K562 (cell line): Measurements from ENCODE around the gene TMEFF2. TPM values are rescaled to one million over a fixed set of nuclear protein-coding genes. Genes with fewer than 3 reads are reported as not detected.
A peak's percentile ranks its signal among the peaks of the same experiment; 100 is the strongest.

Experiments
- ATAC-seq: fragments of 200-7000 bp; cut with Tn5 transposase; 3 replicates; pipeline ENCODE4 v1.9.1; 2020; ENCODE audit warnings: moderate library complexity
- BruUV-seq: library from RNA; stranded (reverse); fragments of 400-500 nt; replicated peaks from 2 replicates; lab custom pipeline; 2021; lab: Mats Ljungman, UMichigan
- CTCF ChIA-PET: fragments of 300-600 bp; formaldehyde crosslinking; extraction: SDS; loops from one replicate; lab custom pipeline; 2021; ENCODE audit warnings: low intra/inter-chr PET ratio; lab: Yijun Ruan, JAX
- POLR2A ChIA-PET: fragments of 300-600, 350-650 bp; sonication (Branson Sonifier 250); formaldehyde crosslinking; extraction: SDS; loops from one replicate; lab custom pipeline; 2021; ENCODE audit warnings: antibody characterized with exemption, inconsistent platforms; lab: Yijun Ruan, JAX
- DNase-seq, 4 experiments: peaks; one replicate each; pipeline versions ENCODE4 v3.0.0 to v3.0.0-alpha.2; 2011 to 2018; ENCODE audit warnings: low spot score in 3 of 4, mixed read lengths in 3 of 4; ENCODE audit errors: extremely low read depth in 1 of 4
- FAIRE-seq: peaks from 2 replicates; lab custom pipeline; 2011; peaks lifted over from hg19 to GRCh38; lab: Jason Lieb, UNC
- H2AFZ ChIP-seq: 2 replicates; pipeline ENCODE4 v1.6.0; 2011; ENCODE audit warnings: low read depth, low read length, control low read depth, inconsistent platforms
- H3K27ac ChIP-seq: fragments of 200-600 bp; 3 replicates; pipeline ENCODE4 v1.8.0; 2011; ENCODE audit warnings: low read depth, mild to moderate bottlenecking, control low read depth, inconsistent platforms, low read length, moderate library complexity, mixed read lengths; ENCODE audit errors: extremely low read depth
- H3K27me3 ChIP-seq, 2 experiments: fragments of 300-600 bp in 1 of 2; 2 replicates in 1 of 2; 3 replicates in 1 of 2; pipeline versions ENCODE4 v1.6.0 to v1.8.0; 2011; ENCODE audit warnings: inconsistent platforms in 2 of 2, low read length in 2 of 2, mild to moderate bottlenecking in 1 of 2, mixed read lengths in 1 of 2, moderate library complexity in 1 of 2; ENCODE audit not compliant: control insufficient read depth in 2 of 2, insufficient read depth in 2 of 2
- H3K36me3 ChIP-seq: fragments of 300-600 bp; 3 replicates; pipeline ENCODE4 v1.8.0; 2011; ENCODE audit warnings: mild to moderate bottlenecking, low read length, inconsistent platforms; ENCODE audit not compliant: control insufficient read depth, insufficient read depth
- H3K4me1 ChIP-seq, 2 experiments: fragments of 200-600 bp in 1 of 2; replicated peaks in 1 of 2; 2 replicates in 1 of 2; 3 replicates in 1 of 2; pipeline versions ENCODE4 v1.5.1 to v1.8.0; 2011; ENCODE audit warnings: inconsistent platforms in 2 of 2, low read length in 2 of 2, mild to moderate bottlenecking in 1 of 2, mixed read lengths in 1 of 2, moderate library complexity in 1 of 2; ENCODE audit not compliant: control insufficient read depth in 2 of 2, insufficient read depth in 2 of 2
- H3K4me2 ChIP-seq: 2 replicates; pipeline ENCODE4 v1.6.1; 2011; ENCODE audit warnings: low read length, control low read depth, inconsistent platforms, mixed read lengths; ENCODE audit not compliant: insufficient read depth
- H3K4me3 ChIP-seq: fragments of 200-600 bp; sonication (generic), shearing (Covaris generic); 2 replicates; pipeline ENCODE4 v1.5.1; 2016; ENCODE audit warnings: control low read depth, inconsistent platforms
- H3K79me2 ChIP-seq: fragments of 200-600 bp; 3 replicates; pipeline ENCODE4 v1.8.0; 2011; ENCODE audit warnings: low read length, inconsistent platforms; ENCODE audit not compliant: control insufficient read depth, insufficient read depth
- H3K9ac ChIP-seq, 2 experiments: 2 replicates each; pipeline versions ENCODE4 v1.6.0 to v1.6.1; 2011; ENCODE audit warnings: low read depth in 2 of 2, low read length in 2 of 2, control low read depth in 1 of 2, inconsistent platforms in 1 of 2, mild to moderate bottlenecking in 1 of 2, mixed read lengths in 1 of 2; ENCODE audit not compliant: insufficient read depth in 1 of 2
- H3K9me1 ChIP-seq: one replicate; pipeline ENCODE4 v1.6.0; 2011; ENCODE audit warnings: inconsistent platforms, mild to moderate bottlenecking, low read length, moderate library complexity; ENCODE audit not compliant: control insufficient read depth, insufficient read depth
- H3K9me3 ChIP-seq: replicated peaks from 2 replicates; pipeline ENCODE4 v1.5.1; 2011; ENCODE audit warnings: low read depth, low read length, inconsistent platforms; ENCODE audit not compliant: control insufficient read depth, insufficient read depth
- H4K20me1 ChIP-seq: replicated peaks from 2 replicates; pipeline ENCODE4 v1.6.1; 2011; ENCODE audit warnings: low read length, inconsistent platforms, mixed read lengths; ENCODE audit not compliant: control insufficient read depth, insufficient read depth
- ADNP ChIP-seq: fragments of 200-800 bp; sonication (Bioruptor generic); IDR thresholded peaks from 2 replicates; pipeline ENCODE4 v1.6.1; 2016; ENCODE audit warnings: missing genetic modification characterization, missing compliant biosample characterization
- EP300 ChIP-seq: IDR thresholded peaks from 2 replicates; pipeline ENCODE4 v1.6.1; 2012; ENCODE audit warnings: low read length, improper control_type of control experiment
- HNRNPLL ChIP-seq: fragments of 200-400 bp; formaldehyde crosslinking; IDR thresholded peaks from 2 replicates; pipeline ENCODE4 v1.6.1; 2017; ENCODE audit warnings: low read length, low read depth, mild to moderate bottlenecking; ENCODE audit not compliant: poor library complexity, severe bottlenecking
- KLF10 ChIP-seq: fragments of 250-450 bp; sonication (Bioruptor Pico); IDR thresholded peaks from 2 replicates; pipeline ENCODE4 v1.6.1; 2021; ENCODE audit warnings: matching md5 sums
- NFATC3 ChIP-seq: fragments of 450-650 bp; IDR thresholded peaks from 2 replicates; pipeline ENCODE4 v1.6.1; 2017; ENCODE audit warnings: mild to moderate bottlenecking
- RAD51 ChIP-seq: fragments of 450-650 bp; IDR thresholded peaks from 2 replicates; pipeline ENCODE4 v1.7.1; 2016; ENCODE audit warnings: low read depth, mild to moderate bottlenecking, borderline replicate concordance
- RCOR1 ChIP-seq, 2 experiments: IDR thresholded peaks; 2 replicates each; pipeline ENCODE4 v1.6.1; 2012; ENCODE audit warnings: low read depth in 2 of 2, low read length in 2 of 2, borderline replicate concordance in 1 of 2, improper control_type of control experiment in 1 of 2
- RFX7 ChIP-seq: fragments of 250-450 bp; sonication (Bioruptor Pico); IDR thresholded peaks from 2 replicates; pipeline ENCODE4 v1.5.1; 2021; ENCODE audit warnings: mild to moderate bottlenecking
- ZC3H4 ChIP-seq: sonication (generic); formaldehyde crosslinking; IDR thresholded peaks from 2 replicates; pipeline ENCODE4 v1.9.0; 2021; ENCODE audit warnings: missing genetic modification reagents, borderline replicate concordance
- ZNF121 ChIP-seq: sonication (generic); formaldehyde crosslinking; conservative IDR thresholded peaks from 2 replicates; pipeline ENCODE4 v1.8.0; 2022; ENCODE audit warnings: missing genetic modification reagents
- ZNF431 ChIP-seq: sonication (generic); formaldehyde crosslinking; IDR thresholded peaks from 2 replicates; pipeline ENCODE4 v1.8.0; 2022; ENCODE audit warnings: mild to moderate bottlenecking, missing genetic modification reagents
- ZNF584 ChIP-seq: fragments of 200-800 bp; sonication (Bioruptor generic); IDR thresholded peaks from 2 replicates; pipeline ENCODE4 v1.6.1; 2016; ENCODE audit warnings: low read depth, mild to moderate bottlenecking, missing genetic modification characterization, missing compliant biosample characterization
- WGBS: fragments of 100-300 bp; shearing (Covaris generic); methylation state at CpG from one replicate; pipeline ENCODE4 v1.1.6; 2016; ENCODE audit warnings: low coverage, mixed read lengths; ENCODE audit not compliant: insufficient coverage; ENCODE audit errors: missing lambda C conversion rate; 5-methylcytosine and 5-hydroxymethylcytosine counted together
- in situ Hi-C: fragments of 300-500 bp; cut with MboI; formaldehyde crosslinking; loops from 4 replicates; pipeline ENCODE4 v1.15.0; 2018; ENCODE audit warnings: inconsistent platforms, mixed read lengths
- intact Hi-C: fragments of 100-400 bp; cut with micrococcal nuclease; formaldehyde crosslinking; loops from 2 replicates; pipeline ENCODE4 v1.14.2; 2022
- polyA plus RNA-seq, 8 experiments: library from polyadenylated mRNA; depleted of rRNA in 4 of 8; stranded (reverse) in 5 of 8; unstranded in 3 of 8; fragments of >200 nt; fragmentation: Nextera tagmentation in 2 of 8; fragmentation: Illumina TruSeq in 1 of 8; extraction: Ambion mirVana in 2 of 8; extraction: Trizol in 1 of 8; gene quantifications; 2 replicates each; pipeline versions ENCODE4 v1.2.1 to v1.2.3, GENCODE V29; 2011 to 2014; ENCODE audit warnings: inconsistent platforms in 1 of 8, missing spikeins in 1 of 8
- total RNA-seq, 7 experiments: library from RNA; depleted of rRNA in 6 of 7; stranded (reverse); fragments of >200 nt in 6 of 7; fragmentation: Illumina TruSeq in 2 of 7; extraction: Trizol in 2 of 7; gene quantifications; 2 replicates each; pipeline versions ENCODE4 v1.2.1 to v1.2.3, GENCODE V29; 2011 to 2021; ENCODE audit warnings: low replicate concordance in 1 of 7
- TF ChIP-seq, protein P1 (sequence below): fragments of 250-450 bp; sonication (Bioruptor Pico); IDR thresholded peaks from 2 replicates; pipeline ENCODE4 v1.5.0; 2020; ENCODE audit warnings: mild to moderate bottlenecking
- TF ChIP-seq, protein P2 (sequence below), 3 experiments: fragments of 200-800 bp in 1 of 3; fragments of 250-450 bp in 1 of 3; fragments of 450-650 bp in 1 of 3; sonication (Bioruptor Pico) in 1 of 3; sonication (Bioruptor generic) in 1 of 3; formaldehyde crosslinking in 1 of 3; IDR thresholded peaks; 2 replicates each; pipeline versions ENCODE4 v1.6.1 to v1.8.0; 2016 to 2022; ENCODE audit warnings: mild to moderate bottlenecking in 2 of 3, missing genetic modification characterization in 2 of 3, missing compliant biosample characterization in 1 of 3, moderate library complexity in 1 of 3
- TF ChIP-seq, protein P3 (sequence below): fragments of 450-650 bp; formaldehyde crosslinking; IDR thresholded peaks from 2 replicates; pipeline ENCODE4 v1.4.0; 2020; ENCODE audit warnings: mild to moderate bottlenecking, moderate library complexity

The TMEFF2 gene
- total and polyA plus RNA-seq, 9 of the 15 experiments (the other 6 are each of a cell fraction or from before 2014, with no cell fraction given): 1.4 TPM; not detected in 8

DNA sequence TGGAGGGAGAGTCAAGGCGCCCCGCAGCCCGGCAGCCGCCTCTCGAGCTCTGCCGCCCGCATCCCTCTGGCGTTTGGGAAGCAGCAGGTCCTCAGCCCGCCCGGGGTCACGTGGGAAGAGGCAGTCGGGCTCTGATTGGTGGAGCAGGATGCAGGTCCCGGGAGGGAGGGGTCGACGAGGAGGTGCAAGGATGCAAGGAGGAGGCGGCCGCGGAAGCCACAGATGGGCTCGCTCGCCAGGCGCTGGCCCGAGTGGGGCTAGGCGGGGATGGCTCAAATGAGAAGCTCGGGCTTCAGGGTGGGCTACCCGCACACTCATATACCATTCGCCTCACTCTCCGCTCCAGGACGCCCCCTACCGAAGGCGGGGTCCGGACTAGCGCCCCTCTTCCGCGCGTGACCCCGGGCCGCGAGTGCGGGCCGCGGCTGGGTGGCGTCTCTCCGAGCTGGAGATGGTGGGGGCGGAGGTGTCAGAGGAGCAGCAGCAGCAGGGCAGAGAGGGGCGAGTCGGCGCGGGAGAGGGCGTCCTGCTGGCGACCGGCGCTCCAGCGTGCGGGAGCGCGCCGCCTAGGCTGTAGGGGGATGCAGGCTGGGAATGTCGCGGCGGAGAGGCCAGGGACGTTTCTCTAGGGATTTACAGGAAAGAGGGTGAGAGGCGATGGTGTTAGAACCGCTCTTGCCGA, at the start of gene TMEFF2 (continued):
- no peak for TF ChIP-seq NFATC3
- no peak for TF ChIP-seq ADNP (tag)
- TF ChIP-seq RAD51: peak; percentile 39; the same call in 1 of the 2 replicates
- peak in 1 of 2 experiments; percentile 38; a peak in 1 of 4 replicates for TF ChIP-seq RCOR1 (IDR thresholded peaks at IDR 0.05; ENCODE audit: borderline replicate concordance in 1 of 2, low read depth in 2 of 2, low read length in 2 of 2)
- TF ChIP-seq RFX7 (CRISPR knock-in tag): no peak
- TF ChIP-seq ZC3H4 (CRISPR knock-in tag): no peak
- TF ChIP-seq, protein P1, sequence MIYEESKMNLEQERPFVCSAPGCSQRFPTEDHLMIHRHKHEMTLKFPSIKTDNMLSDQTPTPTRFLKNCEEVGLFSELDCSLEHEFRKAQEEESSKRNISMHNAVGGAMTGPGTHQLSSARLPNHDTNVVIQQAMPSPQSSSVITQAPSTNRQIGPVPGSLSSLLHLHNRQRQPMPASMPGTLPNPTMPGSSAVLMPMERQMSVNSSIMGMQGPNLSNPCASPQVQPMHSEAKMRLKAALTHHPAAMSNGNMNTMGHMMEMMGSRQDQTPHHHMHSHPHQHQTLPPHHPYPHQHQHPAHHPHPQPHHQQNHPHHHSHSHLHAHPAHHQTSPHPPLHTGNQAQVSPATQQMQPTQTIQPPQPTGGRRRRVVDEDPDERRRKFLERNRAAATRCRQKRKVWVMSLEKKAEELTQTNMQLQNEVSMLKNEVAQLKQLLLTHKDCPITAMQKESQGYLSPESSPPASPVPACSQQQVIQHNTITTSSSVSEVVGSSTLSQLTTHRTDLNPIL (CRISPR knock-in tag): no peak
- no peak for TF ChIP-seq HNRNPLL

DNA sequence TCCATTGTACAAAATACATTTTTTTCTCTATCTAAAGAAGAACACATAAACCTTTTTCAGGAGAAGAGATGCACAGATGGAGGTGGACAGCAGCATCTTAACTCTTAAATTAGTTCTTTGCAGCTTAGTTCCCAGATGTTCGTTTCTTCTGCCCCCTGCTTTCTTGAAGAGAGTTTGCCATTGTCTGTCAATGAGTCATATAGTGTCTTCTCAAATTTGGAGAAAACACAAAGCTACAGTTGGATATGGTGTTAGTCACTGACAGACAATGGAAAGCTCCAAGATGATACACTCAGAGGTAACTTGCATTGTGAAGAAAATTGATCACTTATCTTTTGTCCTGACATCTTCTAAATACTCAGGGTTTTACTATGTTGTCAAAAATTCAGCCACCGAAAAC, 48.8 kb upstream of the TMEFF2 start:
- no peak overlapping the region for H3K4me2 ChIP-seq
- no peak overlapping the region for H3K27ac ChIP-seq
- no peak overlapping the region for H3K9ac ChIP-seq
- no peak for FAIRE-seq
- H3K79me2 ChIP-seq: no peaks in the 10 kb centered on the region
- H3K9me1 ChIP-seq: no peaks in the 10 kb centered on the region
- H3K27me3 ChIP-seq: no peaks in the 10 kb centered on the region
- H3K36me3 ChIP-seq: no peaks in the 10 kb centered on the region
- H3K9me3 ChIP-seq: no peaks in the 10 kb centered on the region
- no peak for ATAC-seq
- WGBS: 0% methylated on average over 2 of the region's 2 CpGs
- ChIA-PET CTCF (no interaction called here), POLR2A (no interaction called here)
- no peak for DNase-seq
- BruUV-seq: no TSS peak
- H3K4me1 ChIP-seq: no peaks in the 10 kb centered on the region
- H4K20me1 ChIP-seq: no peaks in the 10 kb centered on the region
- TF ChIP-seq ZNF584: no peak
- no peak for TF ChIP-seq KLF10 (CRISPR knock-in tag)
- TF ChIP-seq, protein P2, sequence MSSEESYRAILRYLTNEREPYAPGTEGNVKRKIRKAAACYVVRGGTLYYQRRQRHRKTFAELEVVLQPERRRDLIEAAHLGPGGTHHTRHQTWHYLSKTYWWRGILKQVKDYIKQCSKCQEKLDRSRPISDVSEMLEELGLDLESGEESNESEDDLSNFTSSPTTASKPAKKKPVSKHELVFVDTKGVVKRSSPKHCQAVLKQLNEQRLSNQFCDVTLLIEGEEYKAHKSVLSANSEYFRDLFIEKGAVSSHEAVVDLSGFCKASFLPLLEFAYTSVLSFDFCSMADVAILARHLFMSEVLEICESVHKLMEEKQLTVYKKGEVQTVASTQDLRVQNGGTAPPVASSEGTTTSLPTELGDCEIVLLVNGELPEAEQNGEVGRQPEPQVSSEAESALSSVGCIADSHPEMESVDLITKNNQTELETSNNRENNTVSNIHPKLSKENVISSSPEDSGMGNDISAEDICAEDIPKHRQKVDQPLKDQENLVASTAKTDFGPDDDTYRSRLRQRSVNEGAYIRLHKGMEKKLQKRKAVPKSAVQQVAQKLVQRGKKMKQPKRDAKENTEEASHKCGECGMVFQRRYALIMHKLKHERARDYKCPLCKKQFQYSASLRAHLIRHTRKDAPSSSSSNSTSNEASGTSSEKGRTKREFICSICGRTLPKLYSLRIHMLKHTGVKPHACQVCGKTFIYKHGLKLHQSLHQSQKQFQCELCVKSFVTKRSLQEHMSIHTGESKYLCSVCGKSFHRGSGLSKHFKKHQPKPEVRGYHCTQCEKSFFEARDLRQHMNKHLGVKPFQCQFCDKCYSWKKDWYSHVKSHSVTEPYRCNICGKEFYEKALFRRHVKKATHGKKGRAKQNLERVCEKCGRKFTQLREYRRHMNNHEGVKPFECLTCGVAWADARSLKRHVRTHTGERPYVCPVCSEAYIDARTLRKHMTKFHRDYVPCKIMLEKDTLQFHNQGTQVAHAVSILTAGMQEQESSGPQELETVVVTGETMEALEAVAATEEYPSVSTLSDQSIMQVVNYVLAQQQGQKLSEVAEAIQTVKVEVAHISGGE (CRISPR knock-in tag; IDR thresholded peaks at IDR 0.05): no peak
- TF ChIP-seq, protein P3, sequence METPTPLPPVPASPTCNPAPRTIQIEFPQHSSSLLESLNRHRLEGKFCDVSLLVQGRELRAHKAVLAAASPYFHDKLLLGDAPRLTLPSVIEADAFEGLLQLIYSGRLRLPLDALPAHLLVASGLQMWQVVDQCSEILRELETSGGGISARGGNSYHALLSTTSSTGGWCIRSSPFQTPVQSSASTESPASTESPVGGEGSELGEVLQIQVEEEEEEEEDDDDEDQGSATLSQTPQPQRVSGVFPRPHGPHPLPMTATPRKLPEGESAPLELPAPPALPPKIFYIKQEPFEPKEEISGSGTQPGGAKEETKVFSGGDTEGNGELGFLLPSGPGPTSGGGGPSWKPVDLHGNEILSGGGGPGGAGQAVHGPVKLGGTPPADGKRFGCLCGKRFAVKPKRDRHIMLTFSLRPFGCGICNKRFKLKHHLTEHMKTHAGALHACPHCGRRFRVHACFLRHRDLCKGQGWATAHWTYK (CRISPR knock-in tag): no peak
- no peak for TF ChIP-seq ZNF431
- no peak for TF ChIP-seq EP300
- no peak for TF ChIP-seq ZNF121 (CRISPR knock-in tag)
- H2AFZ ChIP-seq: no peak overlapping the region
- intact Hi-C loops (no loop called here), in situ Hi-C loops (no loop called here)
- H3K4me3 ChIP-seq: no peak overlapping the region
